IMR-90 (cell line): ENCODE measurements around the gene ORC6. TPM values are rescaled to one million over a fixed set of nuclear protein-coding genes. Genes with fewer than 3 reads are reported as not detected.

Source experiments
- ATAC-seq: fragments of 200-7000 bp; cut with Tn5 transposase; 2 replicates; pipeline ENCODE4 v1.9.1; 2020; ENCODE audit warnings: low read depth, mild to moderate bottlenecking, moderate library complexity
- BruUV-seq: library from RNA; stranded (reverse); fragments of 400-500 nt; replicated peaks from 2 replicates; lab custom pipeline; 2021; lab: Mats Ljungman, UMichigan
- CTCF ChIA-PET: fragments of 300-600 bp; formaldehyde crosslinking; extraction: SDS; loops from one replicate; lab custom pipeline; 2021; ENCODE audit warnings: antibody characterized with exemption; lab: Yijun Ruan, JAX
- POLR2A ChIA-PET: fragments of 300-600 bp; sonication (Branson Sonifier 250); formaldehyde crosslinking; loops from one replicate; lab custom pipeline; 2022; ENCODE audit warnings: antibody characterized with exemption; ENCODE audit not compliant: unreplicated experiment; lab: Charles Lee
- DNase-seq: peaks from one replicate; pipeline ENCODE4 v3.0.0; 2013
- H2AFZ ChIP-seq: replicated peaks from 2 replicates; pipeline ENCODE3; 2013; ENCODE audit warnings: low read length, mild to moderate bottlenecking; ENCODE audit not compliant: poor library complexity
- H2AK5ac ChIP-seq: 2 replicates; pipeline ENCODE4 v1.6.1; 2013; ENCODE audit warnings: low read depth, low read length, inconsistent platforms
- H2AK9ac ChIP-seq: replicated peaks from 2 replicates; pipeline ENCODE3; 2013; ENCODE audit warnings: mild to moderate bottlenecking, low read depth, low read length, moderate library complexity; ENCODE audit not compliant: poor library complexity
- H2BK120ac ChIP-seq: 2 replicates; pipeline ENCODE4 v1.6.1; 2013; ENCODE audit warnings: low read depth, low read length, inconsistent platforms
- H2BK15ac ChIP-seq: 3 replicates; pipeline ENCODE4 v1.6.1; 2013; ENCODE audit warnings: low read depth, low read length, inconsistent platforms
- H2BK20ac ChIP-seq: 2 replicates; pipeline ENCODE4 v1.6.1; 2013; ENCODE audit warnings: low read depth, mild to moderate bottlenecking, inconsistent platforms, low read length, moderate library complexity
- H2BK5ac ChIP-seq: 2 replicates; pipeline ENCODE4 v1.6.1; 2013; ENCODE audit warnings: mild to moderate bottlenecking, low read depth, low read length, inconsistent platforms; ENCODE audit not compliant: poor library complexity, severe bottlenecking
- H3K14ac ChIP-seq: replicated peaks from 2 replicates; pipeline ENCODE4 v1.6.1; 2013; ENCODE audit warnings: low read depth, low read length, inconsistent platforms
- H3K18ac ChIP-seq: 2 replicates; pipeline ENCODE4 v1.6.1; 2013; ENCODE audit warnings: low read depth, low read length, control low read depth
- H3K23ac ChIP-seq: 2 replicates; pipeline ENCODE4 v1.6.1; 2013; ENCODE audit warnings: low read depth, low read length, inconsistent platforms
- H3K27ac ChIP-seq: 2 replicates; pipeline ENCODE4 v1.5.1; 2013; ENCODE audit warnings: mild to moderate bottlenecking, control low read depth, low read length; ENCODE audit not compliant: insufficient read depth
- H3K27me3 ChIP-seq: 2 replicates; pipeline ENCODE4 v1.6.1; 2013; ENCODE audit warnings: low read length; ENCODE audit not compliant: control insufficient read depth, insufficient read depth
- H3K36me3 ChIP-seq: 2 replicates; pipeline ENCODE4 v1.6.1; 2013; ENCODE audit warnings: low read length, mixed read lengths; ENCODE audit not compliant: control insufficient read depth, insufficient read depth
- H3K4ac ChIP-seq: 2 replicates; pipeline ENCODE4 v1.6.1; 2013; ENCODE audit warnings: low read depth, low read length, inconsistent platforms
- H3K4me1 ChIP-seq: 2 replicates; pipeline ENCODE4 v1.6.1; 2013; ENCODE audit warnings: low read length, mixed read lengths; ENCODE audit not compliant: control insufficient read depth, insufficient read depth
- H3K4me2 ChIP-seq: 2 replicates; pipeline ENCODE4 v1.6.1; 2013; ENCODE audit warnings: low read depth, mild to moderate bottlenecking, control low read depth, low read length, moderate library complexity
- H3K4me3 ChIP-seq: 2 replicates; pipeline ENCODE4 v1.5.1; 2013; ENCODE audit warnings: low read depth, mild to moderate bottlenecking, control low read depth, low read length, moderate library complexity; ENCODE audit not compliant: insufficient read depth
- H3K56ac ChIP-seq: 2 replicates; pipeline ENCODE4 v1.6.1; 2013; ENCODE audit warnings: low read length, inconsistent platforms; ENCODE audit not compliant: insufficient read depth; ENCODE audit errors: extremely low read depth
- H3K79me1 ChIP-seq, 2 experiments: 2 replicates each; pipeline ENCODE4 v1.6.1; 2013; ENCODE audit warnings: low read length in 2 of 2, inconsistent platforms in 1 of 2, low read depth in 1 of 2
- H3K9ac ChIP-seq: 2 replicates; pipeline ENCODE4 v1.6.1; 2013; ENCODE audit warnings: low read depth, low read length, control low read depth
- H3K9me1 ChIP-seq: 2 replicates; pipeline ENCODE4 v1.6.1; 2013; ENCODE audit warnings: low read length, inconsistent platforms; ENCODE audit not compliant: insufficient read depth
- H3K9me3 ChIP-seq: 2 replicates; pipeline ENCODE4 v1.6.1; 2013; ENCODE audit warnings: low read length; ENCODE audit not compliant: control insufficient read depth, insufficient read depth
- H4K20me1 ChIP-seq: 2 replicates; pipeline ENCODE4 v1.6.1; 2013; ENCODE audit warnings: low read length, inconsistent platforms; ENCODE audit not compliant: insufficient read depth
- H4K5ac ChIP-seq: 2 replicates; pipeline ENCODE4 v1.6.1; 2013; ENCODE audit warnings: mild to moderate bottlenecking, low read depth, low read length, control low read depth
- H4K8ac ChIP-seq, 2 experiments: 2 replicates each; pipeline ENCODE4 v1.6.1; 2013; ENCODE audit warnings: low read depth in 2 of 2, low read length in 2 of 2, control low read depth in 1 of 2, inconsistent platforms in 1 of 2
- H4K91ac ChIP-seq: 2 replicates; pipeline ENCODE4 v1.6.1; 2013; ENCODE audit warnings: low read depth, low read length, inconsistent platforms; ENCODE audit not compliant: insufficient read depth
- BHLHE40 ChIP-seq: fragments of 150-350 bp; IDR thresholded peaks from 2 replicates; pipeline ENCODE4 v1.6.1; 2016; ENCODE audit warnings: mild to moderate bottlenecking, low read depth, low read length
- CEBPB ChIP-seq: IDR thresholded peaks from 2 replicates; pipeline ENCODE4 v1.6.1; 2012; ENCODE audit warnings: low read depth, low read length, improper control_type of control experiment
- CHD1 ChIP-seq: IDR thresholded peaks from 2 replicates; pipeline ENCODE4 v1.6.1; 2012; ENCODE audit warnings: low read depth, low read length, improper control_type of control experiment
- FOS ChIP-seq: fragments of 150-350 bp; IDR thresholded peaks from 2 replicates; pipeline ENCODE4 v1.6.1; 2016; ENCODE audit warnings: low read depth, low read length
- MAFK ChIP-seq: IDR thresholded peaks from 2 replicates; pipeline ENCODE4 v1.6.1; 2012; ENCODE audit warnings: low read depth, low read length, improper control_type of control experiment
- MAZ ChIP-seq: IDR thresholded peaks from 2 replicates; pipeline ENCODE4 v1.6.1; 2012; ENCODE audit warnings: low read depth, mild to moderate bottlenecking, low read length, improper control_type of control experiment, moderate library complexity, borderline replicate concordance
- MXI1 ChIP-seq: IDR thresholded peaks from 2 replicates; pipeline ENCODE4 v1.6.1; 2012; ENCODE audit warnings: low read depth, mild to moderate bottlenecking, low read length, moderate library complexity, borderline replicate concordance
- NFE2L2 ChIP-seq: fragments of 150-350 bp; IDR thresholded peaks from 2 replicates; pipeline ENCODE4 v1.6.1; 2016; ENCODE audit warnings: low read depth, mild to moderate bottlenecking, low read length
- POLR2A ChIP-seq: IDR thresholded peaks from 2 replicates; pipeline ENCODE4 v1.6.1; 2012; ENCODE audit warnings: mild to moderate bottlenecking, low read depth, low read length
- RAD21 ChIP-seq: IDR thresholded peaks from 2 replicates; pipeline ENCODE4 v1.6.1; 2012; ENCODE audit warnings: low read length, improper control_type of control experiment
- RCOR1 ChIP-seq: IDR thresholded peaks from 2 replicates; pipeline ENCODE4 v1.6.1; 2012; ENCODE audit warnings: mild to moderate bottlenecking, low read length, improper control_type of control experiment; ENCODE audit not compliant: insufficient replicate concordance
- RFX5 ChIP-seq: IDR thresholded peaks from 2 replicates; pipeline ENCODE4 v1.8.0; 2012; ENCODE audit warnings: low read depth, mild to moderate bottlenecking, low read length, moderate library complexity
- SMC3 ChIP-seq: fragments of 150-350 bp; IDR thresholded peaks from 2 replicates; pipeline ENCODE4 v1.6.1; 2016; ENCODE audit warnings: low read depth, mild to moderate bottlenecking, antibody characterized with exemption, low read length, moderate library complexity
- WGBS, 2 experiments: methylation state at CpG; one replicate each; pipeline versions ENCODE4 v1.1.5 to v1.1.7; 2013; ENCODE audit warnings: missing lambda C conversion rate in 2 of 2; ENCODE audit not compliant: insufficient read length in 1 of 2; ENCODE audit errors: extremely low coverage in 2 of 2; 5-methylcytosine and 5-hydroxymethylcytosine counted together
- dilution Hi-C: fragments of 300-500 bp; cut with HindIII; formaldehyde crosslinking; loops from one replicate; pipeline ENCODE4 v1.14.3; 2018; ENCODE audit warnings: low sequenced_read_pairs; ENCODE audit not compliant: unreplicated experiment
- in situ Hi-C: fragments of 300-500 bp; cut with MboI; formaldehyde crosslinking; loops from 3 replicates; pipeline ENCODE4 v1.14.3; 2019; ENCODE audit warnings: low sequenced_read_pairs, inconsistent platforms, mixed read lengths
- intact Hi-C: fragments of 100-400 bp; cut with micrococcal nuclease; formaldehyde crosslinking; loops from 2 replicates; pipeline ENCODE4 v1.10.0; 2022
- polyA plus RNA-seq, 3 experiments: library from polyadenylated mRNA; depleted of rRNA; stranded (reverse); fragments of >200 nt; gene quantifications; 2 replicates each; pipeline ENCODE4 v1.2.3, GENCODE V29; 2012; ENCODE audit warnings: low replicate concordance in 1 of 3
- total RNA-seq: library from RNA; depleted of rRNA; stranded (reverse); fragments of >200 nt; gene quantifications from 2 replicates; pipeline ENCODE4 v1.2.3, GENCODE V29; 2012
- TF ChIP-seq, protein P1 (sequence below): fragments of 150-350 bp; IDR thresholded peaks from 2 replicates; pipeline ENCODE4 v1.6.1; 2016; ENCODE audit warnings: low read depth, mild to moderate bottlenecking, low read length, moderate library complexity, borderline replicate concordance
- TF ChIP-seq, protein P2 (sequence below): fragments of 150-350 bp; IDR thresholded peaks from 2 replicates; pipeline ENCODE4 v1.6.1; 2017; ENCODE audit warnings: mild to moderate bottlenecking, antibody characterized with exemption, low read length, low read depth
- TF ChIP-seq, protein P3 (sequence below): conservative IDR thresholded peaks from 2 replicates; pipeline ENCODE4 v1.5.1; 2012; ENCODE audit warnings: mild to moderate bottlenecking, low read depth, low read length, improper control_type of control experiment

Gene ORC6
- total and polyA plus RNA-seq, 2 of the 4 experiments (the other 2 are of a cell fraction): 9.0 to 15.9 TPM

DNA sequence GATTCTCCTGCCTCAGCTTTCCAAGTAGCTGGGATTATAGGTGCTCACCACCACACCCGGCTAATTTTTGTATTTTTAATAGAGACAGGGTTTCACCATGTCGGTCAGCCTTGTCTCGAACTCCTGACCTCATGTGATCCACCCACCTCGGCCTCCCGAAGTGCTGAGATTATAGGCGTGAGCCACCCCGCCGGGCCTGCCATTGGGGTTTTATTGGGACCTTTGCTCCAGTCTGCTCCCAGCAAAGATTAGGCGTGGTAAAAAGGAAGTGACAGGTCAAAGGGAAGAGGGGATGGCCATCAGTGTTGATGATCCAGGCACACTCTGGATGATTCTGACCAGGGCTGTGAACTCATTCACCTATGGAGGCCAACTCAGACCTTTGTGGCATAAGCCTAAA lies 38.2 kb downstream of the ORC6 start:
- H3K18ac ChIP-seq: no peak overlapping the region
- no peak overlapping the region for H2BK15ac ChIP-seq
- DNase-seq (no peak), ATAC-seq (no peak)
- ChIA-PET POLR2A (no interaction called here), CTCF (no interaction called here)
- no peak overlapping the region for H4K91ac ChIP-seq
- no peak overlapping the region for H3K23ac ChIP-seq
- H3K14ac ChIP-seq: no peak overlapping the region
- no peak overlapping the region for H3K4me3 ChIP-seq
- H3K56ac ChIP-seq: no peak overlapping the region
- H3K36me3 ChIP-seq: no peaks in the 10 kb centered on the region
- no peak overlapping the region for H3K27ac ChIP-seq
- no peaks in the 10 kb centered on the region for H3K27me3 ChIP-seq
- H3K9ac ChIP-seq: no peak overlapping the region
- TF ChIP-seq, protein P1, sequence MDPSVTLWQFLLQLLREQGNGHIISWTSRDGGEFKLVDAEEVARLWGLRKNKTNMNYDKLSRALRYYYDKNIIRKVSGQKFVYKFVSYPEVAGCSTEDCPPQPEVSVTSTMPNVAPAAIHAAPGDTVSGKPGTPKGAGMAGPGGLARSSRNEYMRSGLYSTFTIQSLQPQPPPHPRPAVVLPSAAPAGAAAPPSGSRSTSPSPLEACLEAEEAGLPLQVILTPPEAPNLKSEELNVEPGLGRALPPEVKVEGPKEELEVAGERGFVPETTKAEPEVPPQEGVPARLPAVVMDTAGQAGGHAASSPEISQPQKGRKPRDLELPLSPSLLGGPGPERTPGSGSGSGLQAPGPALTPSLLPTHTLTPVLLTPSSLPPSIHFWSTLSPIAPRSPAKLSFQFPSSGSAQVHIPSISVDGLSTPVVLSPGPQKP: no peak
- TF ChIP-seq POLR2A: no peak
- TF ChIP-seq SMC3: no peak
- TF ChIP-seq, protein P2, sequence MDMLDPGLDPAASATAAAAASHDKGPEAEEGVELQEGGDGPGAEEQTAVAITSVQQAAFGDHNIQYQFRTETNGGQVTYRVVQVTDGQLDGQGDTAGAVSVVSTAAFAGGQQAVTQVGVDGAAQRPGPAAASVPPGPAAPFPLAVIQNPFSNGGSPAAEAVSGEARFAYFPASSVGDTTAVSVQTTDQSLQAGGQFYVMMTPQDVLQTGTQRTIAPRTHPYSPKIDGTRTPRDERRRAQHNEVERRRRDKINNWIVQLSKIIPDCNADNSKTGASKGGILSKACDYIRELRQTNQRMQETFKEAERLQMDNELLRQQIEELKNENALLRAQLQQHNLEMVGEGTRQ: no peak
- TF ChIP-seq, protein P3, sequence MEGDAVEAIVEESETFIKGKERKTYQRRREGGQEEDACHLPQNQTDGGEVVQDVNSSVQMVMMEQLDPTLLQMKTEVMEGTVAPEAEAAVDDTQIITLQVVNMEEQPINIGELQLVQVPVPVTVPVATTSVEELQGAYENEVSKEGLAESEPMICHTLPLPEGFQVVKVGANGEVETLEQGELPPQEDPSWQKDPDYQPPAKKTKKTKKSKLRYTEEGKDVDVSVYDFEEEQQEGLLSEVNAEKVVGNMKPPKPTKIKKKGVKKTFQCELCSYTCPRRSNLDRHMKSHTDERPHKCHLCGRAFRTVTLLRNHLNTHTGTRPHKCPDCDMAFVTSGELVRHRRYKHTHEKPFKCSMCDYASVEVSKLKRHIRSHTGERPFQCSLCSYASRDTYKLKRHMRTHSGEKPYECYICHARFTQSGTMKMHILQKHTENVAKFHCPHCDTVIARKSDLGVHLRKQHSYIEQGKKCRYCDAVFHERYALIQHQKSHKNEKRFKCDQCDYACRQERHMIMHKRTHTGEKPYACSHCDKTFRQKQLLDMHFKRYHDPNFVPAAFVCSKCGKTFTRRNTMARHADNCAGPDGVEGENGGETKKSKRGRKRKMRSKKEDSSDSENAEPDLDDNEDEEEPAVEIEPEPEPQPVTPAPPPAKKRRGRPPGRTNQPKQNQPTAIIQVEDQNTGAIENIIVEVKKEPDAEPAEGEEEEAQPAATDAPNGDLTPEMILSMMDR: no peak
- TF ChIP-seq NFE2L2: no peak
- no peak for TF ChIP-seq MXI1
- TF ChIP-seq RFX5: no peak
- no peak for TF ChIP-seq CEBPB
- no peak for TF ChIP-seq FOS
- TF ChIP-seq MAZ: no peak
- TF ChIP-seq RAD21: no peak
- no peak for TF ChIP-seq BHLHE40
- TF ChIP-seq CHD1: no peak
- no peak for TF ChIP-seq RCOR1
- TF ChIP-seq MAFK: no peak
- H2BK120ac ChIP-seq: no peak overlapping the region
- H4K5ac ChIP-seq: no peak overlapping the region
- H3K4ac ChIP-seq: no peak overlapping the region
- dilution Hi-C loops (no loop called here), in situ Hi-C loops (no loop called here), intact Hi-C loops (no loop called here)
- WGBS, 2 experiments: 87% methylated on average over 6 of the region's 9 CpGs; no CpG with 5 or more reads in 1 of the 2 experiments
- no peak overlapping the region for H2BK20ac ChIP-seq
- no peak overlapping the region for H3K4me2 ChIP-seq
- H2AK9ac ChIP-seq: no peak overlapping the region
- H4K20me1 ChIP-seq: no peaks in the 10 kb centered on the region; the same call in 1 of the 2 replicates
- H4K8ac ChIP-seq: no peak overlapping the region
- peaks cover 2% of the 10 kb centered on the region; the same call in 1 of the 2 replicates for H3K4me1 ChIP-seq
- H2AFZ ChIP-seq: no peak overlapping the region
- H3K9me1 ChIP-seq: no peaks in the 10 kb centered on the region; the same call in 1 of the 2 replicates
- H3K9me3 ChIP-seq: no peaks in the 10 kb centered on the region
- BruUV-seq: no TSS peak
- H2BK5ac ChIP-seq: no peak overlapping the region
- H3K79me1 ChIP-seq: no peaks in the 10 kb centered on the region
- H2AK5ac ChIP-seq: no peak overlapping the region
